Activated CD4-positive, CD25-positive, alpha-beta regulatory T cell treated with anti-CD3 and anti-CD28 coated beads, Interleukin-2, amount 50 U/mL, for 72 hours (primary cell): Measurements from ENCODE around the gene GPR151.

Source experiments
- DNase-seq: peaks from one replicate; pipeline ENCODE4 v3.0.0; 2021

GPR151 gene

DNA sequence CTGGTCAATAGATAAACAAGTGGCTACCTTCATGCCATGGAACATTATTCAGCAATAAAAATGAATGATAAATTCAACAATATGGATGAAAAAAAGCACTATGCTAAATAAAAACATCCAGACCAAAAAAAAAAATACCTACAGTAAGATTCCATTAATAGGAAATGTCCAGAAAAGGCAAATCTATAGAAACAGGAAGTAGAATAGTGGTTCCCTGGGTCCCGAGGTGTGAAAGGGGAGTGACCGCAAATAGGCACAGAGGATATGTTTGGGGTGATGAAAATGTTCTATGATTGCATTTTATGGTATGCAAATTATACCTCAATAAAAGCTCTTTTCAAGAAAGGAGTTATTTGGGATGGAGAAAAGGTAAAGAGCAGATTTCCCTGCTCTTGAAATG, 3.6 kb upstream of the GPR151 start:
- no peak for DNase-seq

DNA sequence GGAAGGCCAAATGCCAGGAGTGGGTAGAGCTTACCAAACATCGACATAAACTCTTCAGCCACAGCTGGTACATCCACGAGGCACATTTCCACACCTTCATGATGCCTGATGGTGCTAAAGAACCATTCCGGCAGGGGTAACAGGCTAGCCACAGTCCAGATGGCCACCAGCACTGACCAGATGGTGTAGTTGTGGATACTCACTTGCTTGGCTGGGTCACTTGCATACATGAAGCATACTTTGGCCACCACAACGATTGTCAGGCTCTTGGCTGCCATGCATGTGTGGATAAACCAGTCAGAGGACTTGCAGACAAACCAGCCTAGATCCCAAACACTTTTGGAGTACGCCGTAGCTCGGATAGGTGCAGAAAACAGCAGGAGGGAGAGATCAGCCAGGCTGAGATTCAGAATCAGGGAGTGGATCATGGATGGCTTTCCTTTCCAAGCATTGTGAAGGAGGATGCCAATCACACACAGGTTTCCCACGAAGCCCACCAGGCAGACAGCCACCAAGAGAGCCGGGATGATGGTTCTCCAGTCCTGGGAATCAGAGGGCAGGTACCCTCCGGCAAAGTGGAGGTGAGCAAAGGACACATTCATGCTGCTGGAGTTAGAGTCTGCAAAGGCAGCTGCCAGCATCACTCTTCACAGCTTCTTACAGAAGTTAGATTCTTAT, 378 bp downstream of the GPR151 start:
- no peak for DNase-seq

DNA sequence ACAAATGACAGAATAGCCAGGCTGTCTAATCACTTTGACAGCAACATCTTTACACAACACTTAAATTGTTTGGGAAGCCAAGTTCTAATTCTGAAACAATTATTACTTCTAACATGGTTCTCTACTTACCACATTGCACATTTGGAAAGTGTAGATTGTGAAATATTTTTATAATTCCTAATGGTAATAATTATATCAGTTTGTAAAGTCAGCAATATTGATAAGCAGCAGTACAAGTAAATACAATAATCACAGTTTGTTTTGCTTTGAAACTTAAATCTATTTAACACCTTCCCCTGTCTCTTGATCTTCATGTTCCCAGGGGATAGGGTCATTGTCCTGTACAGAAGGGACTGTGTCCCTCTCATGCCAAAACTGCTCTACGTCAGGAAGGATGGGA, 1.4 kb downstream of the GPR151 start:
- no peak for DNase-seq

DNA sequence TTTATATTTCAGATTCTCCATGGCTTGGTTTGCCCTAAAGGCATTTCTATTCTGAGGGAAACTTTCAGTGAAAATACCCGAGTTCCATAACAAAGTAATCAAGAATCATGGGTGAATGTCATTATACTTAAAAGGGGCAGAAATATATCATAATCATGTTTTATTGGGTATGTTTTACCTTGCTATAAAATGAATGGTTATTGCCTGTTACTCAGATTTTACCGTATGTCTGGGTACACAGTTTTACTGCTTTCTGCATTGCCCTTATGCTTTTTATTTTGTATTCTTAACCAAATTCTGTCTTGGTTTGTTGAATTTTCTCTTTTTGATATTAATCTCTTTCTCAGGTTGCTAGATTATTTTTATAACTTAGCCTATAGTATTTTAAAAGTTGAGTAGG, 2.5 kb downstream of the GPR151 start:
- DNase-seq = no peak

DNA sequence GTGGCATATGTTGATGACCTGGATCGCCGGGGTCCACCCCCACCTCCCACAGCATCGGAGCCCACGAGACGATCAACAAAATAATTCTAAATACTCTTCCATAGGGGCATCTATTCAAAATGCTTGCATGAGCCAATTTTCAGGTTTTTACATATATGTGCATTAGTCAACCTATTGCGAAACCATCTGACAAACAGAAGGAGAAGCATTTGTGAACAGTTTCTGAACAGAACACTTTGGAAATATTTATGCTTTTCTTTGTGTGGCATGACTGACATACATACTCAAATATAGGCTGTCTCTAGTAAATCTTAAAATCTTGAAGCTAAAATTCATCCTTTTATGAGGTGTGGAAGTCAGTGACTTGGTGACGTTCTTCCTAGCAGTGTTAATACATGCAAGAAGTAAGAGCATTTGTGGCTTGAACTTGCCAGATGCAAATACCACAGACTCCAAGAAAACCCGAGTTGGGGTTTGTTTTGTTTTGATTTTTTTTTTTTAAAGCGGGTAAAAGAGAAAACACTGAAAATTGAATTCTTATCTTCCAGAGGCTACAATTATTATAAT, 5.3 kb downstream of the GPR151 start:
- no peak for DNase-seq

DNA sequence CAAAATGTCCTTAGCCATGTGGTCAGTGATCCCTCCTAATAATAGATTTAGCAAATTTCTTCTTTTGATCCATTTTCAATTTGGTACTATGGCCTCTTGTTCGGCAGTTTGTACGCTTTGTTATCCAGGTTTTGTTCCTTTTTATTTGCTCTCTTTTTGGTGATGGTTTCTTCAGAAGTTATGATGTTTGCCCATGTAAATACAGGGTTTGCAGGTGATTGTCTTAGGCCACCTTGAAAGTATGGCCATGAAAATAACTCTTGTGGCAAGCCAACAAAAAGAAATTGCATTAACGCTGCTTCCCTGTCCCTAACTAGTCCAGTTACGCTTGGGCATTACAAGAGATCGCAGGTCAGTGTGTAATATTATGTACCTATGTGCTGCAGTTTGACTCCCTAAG, 8.6 kb downstream of the GPR151 start:
- no peak for DNase-seq

DNA sequence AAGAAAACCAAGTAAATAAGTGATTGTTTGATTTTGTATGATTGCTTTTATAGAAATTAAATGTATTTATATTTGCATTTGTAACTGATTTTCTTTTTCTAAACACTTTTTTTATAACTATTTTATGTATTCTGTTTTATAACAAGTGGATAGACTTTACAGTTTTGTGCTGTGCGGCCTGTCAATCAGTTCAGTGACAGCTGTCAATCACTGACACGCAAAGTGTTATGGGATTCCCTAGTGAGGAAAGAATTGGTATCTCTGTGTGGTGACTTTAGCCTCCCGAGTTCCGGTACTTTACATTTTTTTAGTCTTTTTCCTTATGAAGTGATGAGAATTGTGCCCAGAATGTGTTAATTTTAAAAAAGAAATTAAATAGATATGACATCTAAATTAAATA, 16.3 kb downstream of the GPR151 start:
- no peak for DNase-seq

DNA sequence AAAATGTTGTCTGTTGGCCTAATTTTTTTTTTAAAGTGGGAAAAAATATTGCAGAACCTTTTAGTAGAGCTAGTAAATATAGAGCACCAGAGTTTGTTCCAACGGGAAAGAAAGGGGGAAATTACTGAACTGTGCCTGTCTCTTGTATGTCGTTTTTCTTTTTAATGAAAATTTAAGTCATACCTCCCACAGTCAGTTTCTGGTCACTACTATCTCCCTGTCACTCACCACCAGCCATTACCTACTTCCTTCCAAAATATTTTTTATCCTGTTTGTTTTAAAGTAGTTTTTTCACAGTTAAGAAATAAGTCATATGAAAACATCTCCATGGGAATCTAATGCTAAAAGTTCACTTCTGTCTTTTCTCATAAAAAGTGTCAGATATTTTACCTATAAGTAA, 21.3 kb downstream of the GPR151 start:
- DNase-seq = no peak

DNA sequence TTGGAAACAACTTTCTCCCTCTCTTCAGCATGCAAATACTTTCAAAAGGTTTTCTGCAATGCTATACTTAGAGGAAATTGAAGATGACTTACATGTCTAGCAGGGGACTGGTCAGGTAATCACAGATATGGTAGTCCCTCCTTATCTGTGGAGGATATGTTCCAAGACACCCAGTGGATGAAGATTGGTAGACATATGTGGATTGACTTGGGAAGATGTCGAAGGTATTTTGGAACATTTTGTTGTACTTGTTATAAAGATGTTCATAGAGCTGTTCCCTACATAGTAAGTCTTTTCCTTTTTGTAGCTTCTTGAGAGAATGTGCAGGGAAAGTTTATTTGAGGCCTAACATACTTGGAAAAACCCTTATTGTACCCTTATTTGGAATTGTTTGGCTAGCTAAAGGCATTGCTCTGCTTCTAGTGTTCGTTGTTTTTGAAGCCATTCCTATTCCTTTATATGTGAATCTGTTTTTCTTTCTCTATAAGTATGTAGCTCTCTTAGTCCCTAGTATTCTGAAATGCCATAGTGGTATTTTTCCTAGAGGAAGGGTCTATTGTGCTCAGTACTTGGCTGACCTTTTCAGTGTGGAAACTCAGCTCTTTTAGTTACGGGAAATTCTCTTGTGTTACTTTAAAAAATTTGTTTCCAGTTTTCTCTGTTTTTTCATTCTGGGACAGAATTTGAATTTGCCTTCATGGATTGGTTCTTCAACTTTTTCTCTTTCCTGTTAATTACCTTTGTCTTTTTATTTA, 25.7 kb downstream of the GPR151 start:
- DNase-seq = no peak

DNA sequence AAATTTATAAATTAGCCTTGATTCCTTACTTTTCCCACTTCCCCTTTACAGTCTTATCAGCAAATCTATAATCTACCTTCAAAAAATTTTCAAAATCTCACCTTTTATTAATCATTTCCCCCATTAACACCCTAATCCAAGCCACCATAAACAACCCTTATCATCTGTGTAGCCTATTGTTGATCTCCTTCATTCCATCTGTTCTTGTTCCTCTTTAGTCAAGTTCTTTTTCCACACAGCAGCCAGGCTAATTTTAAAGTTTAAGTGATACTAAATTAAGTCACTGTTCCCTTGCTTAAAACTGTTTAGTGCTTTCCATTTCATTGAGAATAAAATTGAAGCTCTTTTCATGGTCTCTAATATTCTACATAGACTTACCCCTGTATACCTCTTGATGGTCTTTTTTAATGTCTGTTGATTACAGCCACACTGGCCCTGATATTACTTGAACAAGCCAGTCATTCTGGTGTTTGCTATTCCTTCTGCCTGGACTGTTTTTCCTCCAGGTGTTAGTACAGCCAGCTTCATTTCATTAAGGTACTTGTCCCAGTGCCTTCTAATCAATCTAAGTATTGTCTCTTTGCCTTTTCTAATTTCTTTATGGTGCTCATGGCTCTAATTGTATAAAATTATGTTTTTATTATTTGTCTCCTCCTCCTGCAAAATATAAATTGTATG, 31.1 kb downstream of the GPR151 start:
- no peak for DNase-seq

DNA sequence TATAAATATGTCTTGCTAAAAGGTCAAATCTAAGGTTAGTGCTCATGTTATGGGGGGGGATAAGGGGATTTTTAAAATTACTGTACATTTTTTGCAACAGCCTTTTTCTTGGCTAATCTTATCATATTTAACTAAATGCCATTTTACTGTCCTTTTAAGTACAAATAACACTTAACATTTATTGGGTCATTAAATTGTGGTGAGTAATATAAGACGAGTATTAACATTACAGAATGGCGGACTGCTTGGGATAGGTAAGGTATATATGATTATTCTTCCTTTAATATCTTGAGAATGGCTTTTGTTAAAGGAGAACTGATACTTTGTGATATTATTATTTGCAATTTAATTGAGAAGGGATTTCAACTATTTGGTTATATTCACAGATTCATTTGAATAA, 33.2 kb downstream of the GPR151 start:
- DNase-seq = no peak

DNA sequence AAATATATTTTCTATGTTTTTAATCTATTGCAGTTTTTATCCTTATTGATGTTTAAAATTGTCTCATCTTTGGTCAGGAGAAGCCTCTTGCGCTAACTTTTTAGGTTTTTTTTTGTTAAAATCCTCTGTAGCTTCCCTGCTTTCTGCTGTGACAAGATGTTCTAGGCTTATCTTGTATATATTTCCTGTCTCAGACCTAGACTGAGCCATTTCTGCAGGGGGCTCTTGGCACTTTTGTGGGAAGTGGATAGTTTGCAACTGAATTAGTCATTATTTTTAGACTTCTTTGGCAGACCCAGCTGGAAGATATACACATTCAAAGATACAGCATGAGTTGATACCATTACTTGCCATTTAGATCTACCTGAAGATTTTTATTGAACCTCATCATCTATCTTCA, 40.1 kb downstream of the GPR151 start:
- DNase-seq = no peak

DNA sequence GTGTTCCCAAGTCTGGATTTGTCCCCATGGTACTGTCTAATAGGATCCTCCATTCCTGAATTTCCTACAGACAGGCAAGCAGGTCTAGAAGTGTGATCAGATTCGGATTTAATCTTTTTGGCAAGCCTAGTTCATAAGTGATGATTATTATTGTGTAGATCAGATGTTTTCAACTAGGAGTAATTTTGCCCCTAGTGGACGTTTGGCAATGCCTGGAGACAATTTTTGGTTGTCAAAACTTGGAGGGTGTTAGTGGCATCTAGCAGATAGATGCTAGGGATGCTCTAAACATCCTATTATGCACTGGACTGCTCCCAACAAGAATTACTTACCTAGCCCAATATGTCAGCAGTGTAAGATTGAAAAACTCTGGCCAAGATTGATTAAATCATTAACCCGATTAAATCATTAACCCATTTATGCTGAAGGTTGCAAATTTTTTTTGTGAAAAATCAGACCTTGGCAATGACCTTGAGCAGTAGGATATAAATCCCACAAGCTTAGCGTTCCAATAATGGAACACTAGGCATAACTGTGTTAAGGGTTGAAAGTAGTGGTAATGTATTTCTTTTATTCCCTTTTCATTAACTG, 40.7 kb downstream of the GPR151 start:
- DNase-seq = no peak

DNA sequence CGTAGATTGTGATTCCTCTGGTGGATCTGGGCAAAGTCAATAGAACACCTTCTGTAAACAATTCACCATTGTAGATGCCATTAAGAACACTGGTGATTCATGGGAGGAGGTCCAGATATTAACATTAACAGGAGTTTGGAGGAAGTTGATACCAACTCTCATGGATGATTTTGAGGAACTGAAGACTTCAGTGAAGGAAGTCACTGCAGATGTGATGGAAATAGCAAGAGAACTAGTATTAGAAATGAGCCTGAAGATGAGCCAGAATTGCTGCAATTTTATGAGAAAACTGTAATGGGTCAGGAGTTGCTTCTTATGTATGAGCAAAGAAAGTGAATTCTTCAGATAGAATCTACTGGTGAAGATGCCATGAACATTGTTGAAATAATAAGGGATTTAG, 41.9 kb downstream of the GPR151 start:
- no peak for DNase-seq

DNA sequence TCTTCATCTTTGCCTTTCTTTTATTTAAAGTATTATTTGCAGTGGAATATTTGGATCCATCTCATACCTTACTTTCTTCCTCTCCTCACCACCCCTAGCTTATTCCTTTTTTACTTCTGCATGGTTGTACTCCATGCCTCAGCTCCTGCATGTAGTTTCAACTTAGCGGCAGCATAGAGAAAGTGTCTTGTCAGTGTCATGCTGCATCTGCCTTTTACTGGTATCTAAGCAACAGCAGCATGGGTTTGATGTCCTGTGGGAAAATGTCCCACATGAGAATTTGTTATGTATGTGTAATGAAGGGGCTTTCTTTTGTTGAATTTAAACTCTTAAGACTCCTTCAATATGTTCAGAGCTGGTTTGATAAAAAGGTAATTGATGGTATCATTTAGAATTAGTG, 48.2 kb downstream of the GPR151 start:
- no peak for DNase-seq

DNA sequence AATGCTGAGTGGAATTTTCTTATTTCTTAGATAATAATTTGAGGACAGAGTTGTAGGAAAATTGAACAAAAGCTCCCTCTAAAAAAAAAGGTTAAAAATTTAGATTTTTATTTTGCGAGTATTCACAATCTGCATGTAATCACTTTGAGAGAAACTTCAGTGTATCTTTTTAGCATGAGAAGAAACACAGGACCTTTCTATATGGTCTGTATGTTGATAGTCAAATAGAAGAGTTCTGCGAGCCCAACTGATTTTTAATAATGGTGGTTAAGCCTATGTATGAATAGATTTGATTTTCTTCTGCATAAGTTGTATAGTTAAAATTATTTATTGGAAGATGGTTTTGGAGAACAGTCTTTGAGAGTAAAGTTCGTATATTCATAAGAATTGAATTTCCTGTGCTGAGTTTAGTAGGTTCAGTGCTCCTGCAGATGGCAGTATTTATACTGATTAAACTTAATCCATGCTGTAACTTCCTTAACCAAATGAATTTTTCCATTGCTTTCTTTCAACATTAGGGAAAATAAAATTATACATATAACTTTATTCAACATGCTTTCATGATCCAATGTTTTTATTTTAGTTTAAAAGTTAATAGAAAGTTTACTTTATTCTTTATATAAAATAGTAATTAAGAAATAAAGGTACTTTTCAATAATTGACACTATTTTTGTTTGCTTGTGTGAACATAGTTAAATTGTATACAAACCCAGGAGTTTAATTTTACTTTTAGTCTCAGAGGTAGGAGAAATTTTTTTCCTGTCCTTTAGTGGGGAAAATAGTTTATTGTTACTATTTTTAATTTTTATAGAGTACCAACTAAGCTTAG, 49.3 kb downstream of the GPR151 start:
- no peak for DNase-seq

DNA sequence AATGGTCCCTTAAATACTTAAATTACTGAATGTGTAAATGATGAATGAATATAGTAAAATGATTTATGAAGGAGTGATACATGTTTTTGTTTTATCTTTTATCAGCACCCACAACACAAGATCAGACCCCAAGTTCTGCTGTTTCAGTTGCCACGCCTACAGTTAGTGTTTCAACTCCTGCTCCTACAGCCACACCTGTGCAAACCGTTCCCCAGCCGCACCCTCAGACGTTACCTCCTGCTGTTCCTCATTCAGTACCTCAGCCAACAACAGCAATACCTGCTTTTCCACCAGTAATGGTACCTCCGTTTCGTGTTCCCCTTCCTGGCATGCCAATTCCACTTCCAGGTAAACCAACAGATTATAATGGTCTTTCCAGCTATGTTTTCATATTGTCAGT, 52.5 kb downstream of the GPR151 start:
- no peak for DNase-seq
